GM23338 (cell line): ENCODE results near the gene AHR.

Experiments
- CREB1 ChIP-seq: fragments of 250-450 bp; sonication (Bioruptor Pico); IDR thresholded peaks from 2 replicates; pipeline ENCODE4 v1.5.0; 2020; ENCODE audit warnings: low read depth, mild to moderate bottlenecking, moderate library complexity
- CTCF ChIP-seq, 2 experiments: fragments of 200-600 bp in 1 of 2; sonication (generic) in 1 of 2; conservative IDR thresholded peaks; 2 replicates each; pipeline versions ENCODE4 v1.5.1 to v1.6.1; 2016 to 2017; ENCODE audit warnings: antibody characterized with exemption in 2 of 2, low read depth in 2 of 2, mild to moderate bottlenecking in 2 of 2, moderate library complexity in 1 of 2
- EZH2 ChIP-seq: fragments of 200-600 bp; sonication (generic); IDR thresholded peaks from one replicate; pipeline ENCODE4 v1.8.0; 2017; ENCODE audit warnings: antibody characterized with exemption, mild to moderate bottlenecking, low read depth; ENCODE audit not compliant: unreplicated experiment
- EZH2phosphoT487 ChIP-seq: fragments of 200-600 bp; sonication (generic); IDR thresholded peaks from one replicate; pipeline ENCODE4 v1.8.1; 2018; ENCODE audit warnings: antibody characterized with exemption; ENCODE audit not compliant: unreplicated experiment
- JUNB ChIP-seq: IDR thresholded peaks from one replicate; pipeline ENCODE4 v1.6.1; 2016; ENCODE audit warnings: antibody characterized with exemption; ENCODE audit not compliant: unreplicated experiment
- NANOG ChIP-seq: IDR thresholded peaks from 2 replicates; pipeline ENCODE4 v1.6.1; 2016; ENCODE audit warnings: antibody characterized with exemption, borderline replicate concordance
- POLR2AphosphoS5 ChIP-seq: IDR thresholded peaks from 2 replicates; pipeline ENCODE4 v1.6.1; 2016; ENCODE audit warnings: antibody characterized with exemption, low read depth
- STAT1 ChIP-seq: IDR thresholded peaks from one replicate; pipeline ENCODE4 v1.6.1; 2016; ENCODE audit warnings: antibody characterized with exemption; ENCODE audit not compliant: unreplicated experiment
- ZNF114 ChIP-seq: fragments of 250-450 bp; sonication (Bioruptor Pico); IDR thresholded peaks from 2 replicates; pipeline ENCODE4 v1.5.0; 2020; ENCODE audit warnings: mild to moderate bottlenecking, moderate library complexity
- ZNF331 ChIP-seq: fragments of 250-450 bp; sonication (Bioruptor Pico); IDR thresholded peaks from 2 replicates; pipeline ENCODE4 v1.5.0; 2020; ENCODE audit warnings: low read depth, mild to moderate bottlenecking, moderate library complexity
- TF ChIP-seq, protein P1 (sequence below): IDR thresholded peaks from one replicate; pipeline ENCODE4 v1.6.1; 2018; ENCODE audit warnings: antibody characterized with exemption; ENCODE audit not compliant: unreplicated experiment
- TF ChIP-seq, protein P2 (sequence below): fragments of 250-450 bp; sonication (Bioruptor Pico); IDR thresholded peaks from 2 replicates; pipeline ENCODE4 v1.5.0; 2020; ENCODE audit warnings: mild to moderate bottlenecking, moderate library complexity

DNA sequence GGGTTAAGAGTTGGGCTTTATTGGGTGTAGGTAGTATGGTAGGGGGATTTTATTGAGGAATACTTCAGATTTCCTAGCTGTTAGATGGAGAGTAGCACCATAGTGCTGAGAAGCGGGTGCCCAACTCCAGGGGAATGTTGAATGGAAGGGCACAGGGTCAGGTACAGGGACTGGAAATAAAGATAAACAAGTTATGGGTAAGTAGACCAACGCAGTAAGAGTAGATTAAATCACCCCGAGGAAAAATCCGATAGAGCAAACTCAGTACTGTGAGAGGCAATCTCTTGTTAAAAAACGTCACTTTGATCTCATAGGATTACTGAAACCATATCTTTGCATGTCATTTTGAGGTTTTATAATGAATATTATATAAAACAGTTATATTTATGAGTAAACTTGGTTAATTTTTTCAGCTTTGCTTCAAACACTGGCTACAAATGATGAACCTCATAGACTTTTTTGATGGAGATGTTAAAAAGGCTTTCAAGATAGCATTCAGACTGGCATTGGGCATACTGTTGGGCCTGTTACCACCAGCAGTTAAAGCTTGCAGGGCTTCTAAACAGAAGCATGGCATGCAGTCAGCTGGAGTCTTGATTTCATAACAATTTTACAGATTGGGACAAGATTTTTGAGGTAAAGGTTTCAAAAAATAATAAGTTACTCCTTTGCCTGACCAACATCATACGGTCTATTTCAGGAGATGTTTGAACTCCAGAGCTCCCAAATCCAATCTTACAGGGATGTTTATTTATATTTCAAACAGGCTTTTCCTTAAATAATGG is 7.1 kb downstream of the AHR start:
- no peak for TF ChIP-seq NANOG
- no peak for TF ChIP-seq CTCF (conservative IDR thresholded peaks at IDR 0.05; ENCODE audit: low read depth in 2 of 2)
- TF ChIP-seq POLR2AphosphoS5 = no peak
- TF ChIP-seq EZH2 = no peak
- TF ChIP-seq, protein P1, sequence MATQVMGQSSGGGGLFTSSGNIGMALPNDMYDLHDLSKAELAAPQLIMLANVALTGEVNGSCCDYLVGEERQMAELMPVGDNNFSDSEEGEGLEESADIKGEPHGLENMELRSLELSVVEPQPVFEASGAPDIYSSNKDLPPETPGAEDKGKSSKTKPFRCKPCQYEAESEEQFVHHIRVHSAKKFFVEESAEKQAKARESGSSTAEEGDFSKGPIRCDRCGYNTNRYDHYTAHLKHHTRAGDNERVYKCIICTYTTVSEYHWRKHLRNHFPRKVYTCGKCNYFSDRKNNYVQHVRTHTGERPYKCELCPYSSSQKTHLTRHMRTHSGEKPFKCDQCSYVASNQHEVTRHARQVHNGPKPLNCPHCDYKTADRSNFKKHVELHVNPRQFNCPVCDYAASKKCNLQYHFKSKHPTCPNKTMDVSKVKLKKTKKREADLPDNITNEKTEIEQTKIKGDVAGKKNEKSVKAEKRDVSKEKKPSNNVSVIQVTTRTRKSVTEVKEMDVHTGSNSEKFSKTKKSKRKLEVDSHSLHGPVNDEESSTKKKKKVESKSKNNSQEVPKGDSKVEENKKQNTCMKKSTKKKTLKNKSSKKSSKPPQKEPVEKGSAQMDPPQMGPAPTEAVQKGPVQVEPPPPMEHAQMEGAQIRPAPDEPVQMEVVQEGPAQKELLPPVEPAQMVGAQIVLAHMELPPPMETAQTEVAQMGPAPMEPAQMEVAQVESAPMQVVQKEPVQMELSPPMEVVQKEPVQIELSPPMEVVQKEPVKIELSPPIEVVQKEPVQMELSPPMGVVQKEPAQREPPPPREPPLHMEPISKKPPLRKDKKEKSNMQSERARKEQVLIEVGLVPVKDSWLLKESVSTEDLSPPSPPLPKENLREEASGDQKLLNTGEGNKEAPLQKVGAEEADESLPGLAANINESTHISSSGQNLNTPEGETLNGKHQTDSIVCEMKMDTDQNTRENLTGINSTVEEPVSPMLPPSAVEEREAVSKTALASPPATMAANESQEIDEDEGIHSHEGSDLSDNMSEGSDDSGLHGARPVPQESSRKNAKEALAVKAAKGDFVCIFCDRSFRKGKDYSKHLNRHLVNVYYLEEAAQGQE = no peak
- TF ChIP-seq EZH2phosphoT487 = no peak
- TF ChIP-seq JUNB = no peak
- TF ChIP-seq STAT1 = no peak
- TF ChIP-seq, protein P2, sequence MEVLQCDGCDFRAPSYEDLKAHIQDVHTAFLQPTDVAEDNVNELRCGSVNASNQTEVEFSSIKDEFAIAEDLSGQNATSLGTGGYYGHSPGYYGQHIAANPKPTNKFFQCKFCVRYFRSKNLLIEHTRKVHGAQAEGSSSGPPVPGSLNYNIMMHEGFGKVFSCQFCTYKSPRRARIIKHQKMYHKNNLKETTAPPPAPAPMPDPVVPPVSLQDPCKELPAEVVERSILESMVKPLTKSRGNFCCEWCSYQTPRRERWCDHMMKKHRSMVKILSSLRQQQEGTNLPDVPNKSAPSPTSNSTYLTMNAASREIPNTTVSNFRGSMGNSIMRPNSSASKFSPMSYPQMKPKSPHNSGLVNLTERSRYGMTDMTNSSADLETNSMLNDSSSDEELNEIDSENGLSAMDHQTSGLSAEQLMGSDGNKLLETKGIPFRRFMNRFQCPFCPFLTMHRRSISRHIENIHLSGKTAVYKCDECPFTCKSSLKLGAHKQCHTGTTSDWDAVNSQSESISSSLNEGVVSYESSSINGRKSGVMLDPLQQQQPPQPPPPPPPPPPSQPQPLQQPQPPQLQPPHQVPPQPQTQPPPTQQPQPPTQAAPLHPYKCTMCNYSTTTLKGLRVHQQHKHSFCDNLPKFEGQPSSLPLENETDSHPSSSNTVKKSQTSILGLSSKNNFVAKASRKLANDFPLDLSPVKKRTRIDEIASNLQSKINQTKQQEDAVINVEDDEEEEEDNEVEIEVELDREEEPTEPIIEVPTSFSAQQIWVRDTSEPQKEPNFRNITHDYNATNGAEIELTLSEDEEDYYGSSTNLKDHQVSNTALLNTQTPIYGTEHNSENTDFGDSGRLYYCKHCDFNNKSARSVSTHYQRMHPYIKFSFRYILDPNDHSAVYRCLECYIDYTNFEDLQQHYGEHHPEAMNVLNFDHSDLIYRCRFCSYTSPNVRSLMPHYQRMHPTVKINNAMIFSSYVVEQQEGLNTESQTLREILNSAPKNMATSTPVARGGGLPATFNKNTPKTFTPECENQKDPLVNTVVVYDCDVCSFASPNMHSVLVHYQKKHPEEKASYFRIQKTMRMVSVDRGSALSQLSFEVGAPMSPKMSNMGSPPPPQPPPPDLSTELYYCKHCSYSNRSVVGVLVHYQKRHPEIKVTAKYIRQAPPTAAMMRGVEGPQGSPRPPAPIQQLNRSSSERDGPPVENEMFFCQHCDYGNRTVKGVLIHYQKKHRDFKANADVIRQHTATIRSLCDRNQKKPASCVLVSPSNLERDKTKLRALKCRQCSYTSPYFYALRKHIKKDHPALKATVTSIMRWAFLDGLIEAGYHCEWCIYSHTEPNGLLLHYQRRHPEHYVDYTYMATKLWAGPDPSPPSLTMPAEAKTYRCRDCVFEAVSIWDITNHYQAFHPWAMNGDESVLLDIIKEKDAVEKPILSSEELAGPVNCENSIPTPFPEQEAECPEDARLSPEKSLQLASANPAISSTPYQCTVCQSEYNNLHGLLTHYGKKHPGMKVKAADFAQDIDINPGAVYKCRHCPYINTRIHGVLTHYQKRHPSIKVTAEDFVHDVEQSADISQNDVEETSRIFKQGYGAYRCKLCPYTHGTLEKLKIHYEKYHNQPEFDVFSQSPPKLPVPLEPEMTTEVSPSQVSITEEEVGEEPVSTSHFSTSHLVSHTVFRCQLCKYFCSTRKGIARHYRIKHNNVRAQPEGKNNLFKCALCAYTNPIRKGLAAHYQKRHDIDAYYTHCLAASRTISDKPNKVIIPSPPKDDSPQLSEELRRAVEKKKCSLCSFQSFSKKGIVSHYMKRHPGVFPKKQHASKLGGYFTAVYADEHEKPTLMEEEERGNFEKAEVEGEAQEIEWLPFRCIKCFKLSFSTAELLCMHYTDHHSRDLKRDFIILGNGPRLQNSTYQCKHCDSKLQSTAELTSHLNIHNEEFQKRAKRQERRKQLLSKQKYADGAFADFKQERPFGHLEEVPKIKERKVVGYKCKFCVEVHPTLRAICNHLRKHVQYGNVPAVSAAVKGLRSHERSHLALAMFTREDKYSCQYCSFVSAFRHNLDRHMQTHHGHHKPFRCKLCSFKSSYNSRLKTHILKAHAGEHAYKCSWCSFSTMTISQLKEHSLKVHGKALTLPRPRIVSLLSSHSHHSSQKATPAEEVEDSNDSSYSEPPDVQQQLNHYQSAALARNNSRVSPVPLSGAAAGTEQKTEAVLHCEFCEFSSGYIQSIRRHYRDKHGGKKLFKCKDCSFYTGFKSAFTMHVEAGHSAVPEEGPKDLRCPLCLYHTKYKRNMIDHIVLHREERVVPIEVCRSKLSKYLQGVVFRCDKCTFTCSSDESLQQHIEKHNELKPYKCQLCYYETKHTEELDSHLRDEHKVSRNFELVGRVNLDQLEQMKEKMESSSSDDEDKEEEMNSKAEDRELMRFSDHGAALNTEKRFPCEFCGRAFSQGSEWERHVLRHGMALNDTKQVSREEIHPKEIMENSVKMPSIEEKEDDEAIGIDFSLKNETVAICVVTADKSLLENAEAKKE = no peak
- TF ChIP-seq ZNF114 (CRISPR knock-in tag) = no peak
- TF ChIP-seq ZNF331 (CRISPR knock-in tag) = no peak
- no peak for TF ChIP-seq CREB1
